HL-60 (cell line): Measurements from ENCODE around the gene LAMA4.

Source experiments
- DNase-seq, 2 experiments: peaks; one replicate each; pipeline ENCODE4 v3.0.0-alpha.2; 2010 to 2020; ENCODE audit warnings: low read depth in 1 of 2, low spot score in 1 of 2
- H3K27ac ChIP-seq: fragments of 250-450 bp; sonication (Bioruptor Pico); replicated peaks from 2 replicates; pipeline ENCODE4 v1.5.1; 2020; ENCODE audit warnings: mild to moderate bottlenecking, moderate library complexity
- H3K27me3 ChIP-seq: fragments of 250-450 bp; sonication (Bioruptor Pico); 2 replicates; pipeline ENCODE4 v1.5.1; 2021; ENCODE audit warnings: mild to moderate bottlenecking, moderate library complexity; ENCODE audit not compliant: insufficient read depth, poor library complexity, severe bottlenecking
- H3K4me3 ChIP-seq: replicated peaks from 2 replicates; pipeline ENCODE4 v1.5.1; 2011; ENCODE audit warnings: mild to moderate bottlenecking, control low read depth, low read length; ENCODE audit not compliant: insufficient read depth
- GABPA ChIP-seq: IDR thresholded peaks from 2 replicates; pipeline ENCODE4 v1.6.1; 2012; ENCODE audit warnings: low read depth
- POLR2AphosphoS5 ChIP-seq: IDR thresholded peaks from 2 replicates; pipeline ENCODE4 v1.6.1; 2012; ENCODE audit warnings: low read depth
- SPI1 ChIP-seq: IDR thresholded peaks from 2 replicates; pipeline ENCODE4 v1.6.1; 2012; ENCODE audit warnings: low read depth, mild to moderate bottlenecking, borderline replicate concordance
- TF ChIP-seq, protein P1 (sequence below): IDR thresholded peaks from 2 replicates; pipeline ENCODE4 v1.6.1; 2012; ENCODE audit warnings: low read depth; ENCODE audit not compliant: insufficient replicate concordance
- TF ChIP-seq, protein P2 (sequence below): IDR thresholded peaks from one replicate; pipeline ENCODE4 v1.5.1; 2011; ENCODE audit warnings: low read length, control low read depth, inconsistent platforms; ENCODE audit not compliant: insufficient read depth

Gene LAMA4

DNA sequence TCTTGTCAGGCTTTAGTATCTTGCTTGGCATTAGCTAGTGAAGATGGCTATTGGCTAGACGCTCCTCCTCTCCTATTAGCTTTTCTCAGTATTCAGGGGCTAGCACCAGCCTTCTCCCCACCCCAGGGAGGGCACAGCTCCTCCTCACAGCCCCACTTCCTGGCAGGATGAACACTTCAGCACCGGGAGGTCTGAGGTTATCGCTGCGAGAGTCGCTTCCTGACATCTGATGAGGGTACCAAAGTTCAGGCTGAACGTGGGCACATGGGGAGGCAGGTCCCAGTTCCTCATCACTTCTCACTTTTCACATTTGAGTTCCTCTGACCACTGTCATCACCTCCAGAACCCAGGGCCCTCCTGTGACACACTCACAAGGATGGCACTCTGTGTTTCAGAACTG is 66.6 kb downstream of the LAMA4 start:
- no peak overlapping the region for H3K27ac ChIP-seq
- TF ChIP-seq, protein P1, sequence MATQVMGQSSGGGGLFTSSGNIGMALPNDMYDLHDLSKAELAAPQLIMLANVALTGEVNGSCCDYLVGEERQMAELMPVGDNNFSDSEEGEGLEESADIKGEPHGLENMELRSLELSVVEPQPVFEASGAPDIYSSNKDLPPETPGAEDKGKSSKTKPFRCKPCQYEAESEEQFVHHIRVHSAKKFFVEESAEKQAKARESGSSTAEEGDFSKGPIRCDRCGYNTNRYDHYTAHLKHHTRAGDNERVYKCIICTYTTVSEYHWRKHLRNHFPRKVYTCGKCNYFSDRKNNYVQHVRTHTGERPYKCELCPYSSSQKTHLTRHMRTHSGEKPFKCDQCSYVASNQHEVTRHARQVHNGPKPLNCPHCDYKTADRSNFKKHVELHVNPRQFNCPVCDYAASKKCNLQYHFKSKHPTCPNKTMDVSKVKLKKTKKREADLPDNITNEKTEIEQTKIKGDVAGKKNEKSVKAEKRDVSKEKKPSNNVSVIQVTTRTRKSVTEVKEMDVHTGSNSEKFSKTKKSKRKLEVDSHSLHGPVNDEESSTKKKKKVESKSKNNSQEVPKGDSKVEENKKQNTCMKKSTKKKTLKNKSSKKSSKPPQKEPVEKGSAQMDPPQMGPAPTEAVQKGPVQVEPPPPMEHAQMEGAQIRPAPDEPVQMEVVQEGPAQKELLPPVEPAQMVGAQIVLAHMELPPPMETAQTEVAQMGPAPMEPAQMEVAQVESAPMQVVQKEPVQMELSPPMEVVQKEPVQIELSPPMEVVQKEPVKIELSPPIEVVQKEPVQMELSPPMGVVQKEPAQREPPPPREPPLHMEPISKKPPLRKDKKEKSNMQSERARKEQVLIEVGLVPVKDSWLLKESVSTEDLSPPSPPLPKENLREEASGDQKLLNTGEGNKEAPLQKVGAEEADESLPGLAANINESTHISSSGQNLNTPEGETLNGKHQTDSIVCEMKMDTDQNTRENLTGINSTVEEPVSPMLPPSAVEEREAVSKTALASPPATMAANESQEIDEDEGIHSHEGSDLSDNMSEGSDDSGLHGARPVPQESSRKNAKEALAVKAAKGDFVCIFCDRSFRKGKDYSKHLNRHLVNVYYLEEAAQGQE = no peak
- TF ChIP-seq POLR2AphosphoS5 (no peak), GABPA (no peak), SPI1 (no peak)
- TF ChIP-seq, protein P2, sequence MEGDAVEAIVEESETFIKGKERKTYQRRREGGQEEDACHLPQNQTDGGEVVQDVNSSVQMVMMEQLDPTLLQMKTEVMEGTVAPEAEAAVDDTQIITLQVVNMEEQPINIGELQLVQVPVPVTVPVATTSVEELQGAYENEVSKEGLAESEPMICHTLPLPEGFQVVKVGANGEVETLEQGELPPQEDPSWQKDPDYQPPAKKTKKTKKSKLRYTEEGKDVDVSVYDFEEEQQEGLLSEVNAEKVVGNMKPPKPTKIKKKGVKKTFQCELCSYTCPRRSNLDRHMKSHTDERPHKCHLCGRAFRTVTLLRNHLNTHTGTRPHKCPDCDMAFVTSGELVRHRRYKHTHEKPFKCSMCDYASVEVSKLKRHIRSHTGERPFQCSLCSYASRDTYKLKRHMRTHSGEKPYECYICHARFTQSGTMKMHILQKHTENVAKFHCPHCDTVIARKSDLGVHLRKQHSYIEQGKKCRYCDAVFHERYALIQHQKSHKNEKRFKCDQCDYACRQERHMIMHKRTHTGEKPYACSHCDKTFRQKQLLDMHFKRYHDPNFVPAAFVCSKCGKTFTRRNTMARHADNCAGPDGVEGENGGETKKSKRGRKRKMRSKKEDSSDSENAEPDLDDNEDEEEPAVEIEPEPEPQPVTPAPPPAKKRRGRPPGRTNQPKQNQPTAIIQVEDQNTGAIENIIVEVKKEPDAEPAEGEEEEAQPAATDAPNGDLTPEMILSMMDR = no peak
- no peak for DNase-seq
- no peak overlapping the region for H3K4me3 ChIP-seq
- no peaks in the 10 kb centered on the region for H3K27me3 ChIP-seq

DNA sequence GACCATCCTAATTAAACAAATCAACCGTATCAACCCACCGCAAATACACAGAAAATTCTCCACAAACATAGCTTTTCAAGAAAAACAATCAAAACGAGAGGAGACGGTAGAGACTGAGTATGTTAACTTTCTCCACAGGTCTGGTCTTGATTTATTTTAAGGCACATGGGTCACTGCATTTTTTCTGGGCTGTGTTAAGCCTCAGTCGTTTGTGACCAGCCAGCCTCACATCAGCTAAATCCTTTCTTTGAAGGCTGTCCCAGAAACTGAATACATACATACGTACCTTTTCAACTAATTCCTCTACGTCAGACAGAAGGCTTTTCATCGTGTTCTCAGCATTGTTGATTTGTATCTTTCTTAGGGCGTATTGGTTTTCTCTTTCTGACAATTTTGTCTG is 69.4 kb downstream of the LAMA4 start:
- no peak overlapping the region for H3K4me3 ChIP-seq
- TF ChIP-seq GABPA (no peak), POLR2AphosphoS5 (no peak), SPI1 (no peak)
- TF ChIP-seq, protein P1 = no peak
- TF ChIP-seq, protein P2 = no peak
- no peak overlapping the region for H3K27ac ChIP-seq
- no peak for DNase-seq
- H3K27me3 ChIP-seq = peaks cover 2% of the 10 kb centered on the region

DNA sequence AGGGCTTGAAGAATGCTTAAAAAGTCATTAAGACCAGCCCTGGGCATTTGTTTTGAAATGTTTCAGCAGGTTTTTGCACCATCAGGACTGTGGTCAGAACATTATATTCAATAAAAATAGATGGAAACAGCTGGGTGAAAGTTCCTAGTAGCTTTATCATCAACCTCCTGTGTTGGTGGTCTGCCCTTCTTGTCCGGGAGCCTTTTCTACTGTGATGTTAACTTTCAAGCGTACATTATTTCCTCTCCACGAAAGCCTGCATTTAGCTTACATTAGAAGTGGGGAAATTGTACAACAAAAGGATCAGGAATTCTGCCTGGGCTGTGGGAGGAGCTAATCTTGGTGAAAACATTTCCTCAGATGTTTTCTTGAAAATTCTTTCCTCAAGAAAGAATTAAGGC is 71.1 kb downstream of the LAMA4 start:
- TF ChIP-seq, protein P1 = no peak
- no peak for TF ChIP-seq GABPA
- no peak for TF ChIP-seq POLR2AphosphoS5
- TF ChIP-seq SPI1 = no peak
- TF ChIP-seq, protein P2 = no peak

More for the DNA sequence above, 71.1 kb downstream of the LAMA4 start:
- Histone ChIP-seq H3K27me3 (peaks cover 2% of the 10 kb centered on the region), H3K27ac (no peak overlapping the region), H3K4me3 (no peak overlapping the region)
- no peak for DNase-seq
